GM06990 (cell line): ENCODE data around the gene REM1.
"Not testable (repeated sequence)": the region's sequence is repeated elsewhere in the genome, so short reads cannot be mapped to it uniquely, and the experiment has no call there.

Experiments
- DNase-seq: peaks from one replicate; pipeline ENCODE4 v3.0.0-alpha.2; 2011; ENCODE audit not compliant: insufficient read length; ENCODE audit errors: extremely low read depth
- H3K27me3 ChIP-seq: replicated peaks from 2 replicates; pipeline ENCODE4 v1.6.0; 2011; ENCODE audit warnings: low read length; ENCODE audit not compliant: control insufficient read depth, insufficient read depth
- H3K36me3 ChIP-seq: 2 replicates; pipeline ENCODE4 v1.5.1; 2011; ENCODE audit warnings: low read length; ENCODE audit not compliant: control insufficient read depth, insufficient read depth
- H3K4me3 ChIP-seq: replicated peaks from 2 replicates; pipeline ENCODE4 v1.5.1; 2011; ENCODE audit warnings: low read depth, mild to moderate bottlenecking, control low read depth, low read length
- CTCF ChIP-seq: IDR thresholded peaks from 2 replicates; pipeline ENCODE4 v1.5.1; 2011; ENCODE audit warnings: low read length, control low read depth, mild to moderate bottlenecking, inconsistent platforms; ENCODE audit not compliant: insufficient read depth, poor library complexity, severe bottlenecking

REM1 gene

GRCh38 chr20:31515775-31516107, 40.7 kb downstream of the REM1 start:
- no peak for DNase-seq
- H3K36me3 ChIP-seq: peaks cover 1% of the 10 kb centered on the region; the same call in 1 of the 2 replicates

DNA sequence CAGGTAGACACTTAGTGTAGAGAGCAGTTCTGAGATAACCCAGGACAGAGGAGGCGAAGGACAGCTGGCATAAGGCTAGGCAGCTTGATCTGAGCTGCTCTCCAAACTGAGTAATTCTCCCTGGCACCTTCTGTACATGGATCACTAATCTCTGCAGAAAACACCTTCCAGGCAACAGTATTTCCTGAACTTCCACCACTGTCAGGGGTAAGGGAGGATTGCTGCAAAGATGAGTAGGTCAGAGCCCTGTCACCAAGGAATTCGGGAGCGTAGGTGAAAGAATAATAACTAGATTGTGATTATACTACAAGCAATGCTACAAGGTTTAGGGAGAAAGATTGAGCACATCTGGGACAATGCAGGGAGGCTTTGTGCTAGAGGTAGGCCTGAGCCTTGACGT, 41.1 kb downstream of the REM1 start:
- Histone ChIP-seq H3K4me3 (peak overlapping the region; percentile 98; the same call in 1 of the 2 replicates), H3K27me3 (no peaks in the 10 kb centered on the region), H3K36me3 (peaks cover 2% of the 10 kb centered on the region; the same call in 1 of the 2 replicates)
- TF ChIP-seq CTCF: no peak
- no peak for DNase-seq

More at GRCh38 chr20:31515775-31516107, 40.7 kb downstream of the REM1 start:
- peak overlapping the region; percentile 98 for H3K4me3 ChIP-seq
- TF ChIP-seq CTCF: no peak
- no peaks in the 10 kb centered on the region for H3K27me3 ChIP-seq

DNA sequence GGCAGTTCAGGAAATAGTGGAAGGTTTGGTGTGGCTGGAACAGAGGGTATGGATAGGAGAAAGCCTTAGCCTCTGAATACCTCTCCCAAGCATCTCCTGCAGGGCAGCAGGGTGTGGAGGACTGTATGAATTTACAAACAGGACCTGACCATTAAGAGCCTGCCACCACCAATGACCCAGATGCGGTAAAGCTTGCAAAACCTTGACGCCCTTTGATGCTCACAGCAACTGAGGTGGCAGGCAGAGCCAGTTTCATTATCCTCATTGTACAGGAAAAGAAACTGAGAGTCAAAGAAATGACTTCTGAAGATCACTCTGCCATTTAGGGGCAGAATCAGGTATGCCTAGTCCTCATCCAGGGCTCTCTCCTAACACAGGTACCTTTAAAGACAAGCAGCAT, 41.6 kb downstream of the REM1 start:
- Histone ChIP-seq H3K27me3 (no peaks in the 10 kb centered on the region), H3K36me3 (peaks cover 2% of the 10 kb centered on the region; the same call in 1 of the 2 replicates), H3K4me3 (no peak overlapping the region)
- TF ChIP-seq CTCF: no peak
- no peak for DNase-seq

DNA sequence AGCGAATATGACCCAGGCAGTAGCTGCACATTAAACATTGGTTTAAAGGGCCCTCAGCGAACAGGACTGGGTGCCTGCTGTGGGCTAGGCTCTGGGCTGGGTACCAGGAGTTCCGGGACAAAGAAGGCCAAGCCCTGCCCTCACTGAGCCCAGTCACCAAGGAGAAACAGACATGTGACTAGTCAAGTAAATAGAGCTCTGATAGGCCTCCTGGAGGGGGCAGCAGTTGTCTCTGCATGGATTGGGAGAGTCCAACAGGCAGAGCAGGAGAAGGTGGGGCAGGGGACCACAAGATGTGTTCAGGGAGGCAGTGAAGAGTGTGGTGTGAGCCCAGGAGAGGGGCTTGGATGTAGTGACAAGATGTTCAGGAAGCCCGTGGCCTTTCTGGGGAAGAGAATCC, 42.3 kb downstream of the REM1 start:
- Histone ChIP-seq H3K4me3 (no peak overlapping the region), H3K36me3 (peaks cover 2% of the 10 kb centered on the region), H3K27me3 (no peaks in the 10 kb centered on the region)
- DNase-seq: no peak
- TF ChIP-seq CTCF: peak; percentile 4

DNA sequence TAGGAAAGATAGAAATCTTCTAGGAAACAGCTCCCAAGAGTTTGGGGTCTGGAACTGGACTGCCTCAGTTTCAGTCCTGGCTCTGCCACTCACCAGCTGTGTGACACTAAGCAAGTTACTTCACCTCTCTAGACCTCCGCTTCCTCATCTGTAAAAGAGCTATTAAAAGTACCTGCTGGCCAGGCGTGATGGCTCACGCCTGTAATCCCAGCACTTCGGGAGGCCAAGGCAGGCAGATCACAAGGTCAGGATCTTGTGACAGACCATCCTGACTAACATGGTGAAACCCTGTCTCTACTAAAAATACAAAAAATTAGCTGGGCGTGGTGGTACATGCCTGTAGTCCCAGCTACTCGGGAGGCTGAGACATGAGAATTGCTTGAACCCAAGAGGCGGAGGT, 46.2 kb downstream of the REM1 start:
- DNase-seq, H3K27me3 ChIP-seq, H3K4me3 ChIP-seq, H3K36me3 ChIP-seq: not testable (repeated sequence)

GRCh38 chr20:31522731-31523130, 47.6 kb downstream of the REM1 start:
- Histone ChIP-seq H3K27me3 (no peaks in the 10 kb centered on the region), H3K4me3 (no peak overlapping the region), H3K36me3 (peaks cover 14% of the 10 kb centered on the region)
- no peak for TF ChIP-seq CTCF
- no peak for DNase-seq
